Astrocyte (in vitro differentiated cells and primary cell): ENCODE results near the gene PRSS22. TPM values are rescaled to one million over a fixed set of nuclear protein-coding genes. Genes with fewer than 3 reads are reported as not detected.

Source experiments
- DNase-seq: peaks from one replicate; pipeline ENCODE4 v3.0.0-alpha.2; 2010; ENCODE audit warnings: low read depth
- FAIRE-seq: peaks from 2 replicates; lab custom pipeline; 2011; peaks lifted over from hg19 to GRCh38; lab: Jason Lieb, UNC
- H2AFZ ChIP-seq: 2 replicates; pipeline ENCODE4 v1.6.0; 2012; ENCODE audit warnings: low read depth, low read length, inconsistent platforms
- H3K27ac ChIP-seq: 2 replicates; pipeline ENCODE4 v1.5.1; 2011; ENCODE audit warnings: low read depth, low read length, inconsistent platforms
- H3K27me3 ChIP-seq: 2 replicates; pipeline ENCODE4 v1.6.0; 2011; ENCODE audit warnings: low read length, inconsistent platforms; ENCODE audit not compliant: insufficient read depth
- H3K36me3 ChIP-seq: 2 replicates; pipeline ENCODE4 v1.5.1; 2011; ENCODE audit warnings: low read length, inconsistent platforms; ENCODE audit not compliant: insufficient read depth
- H3K4me1 ChIP-seq: 2 replicates; pipeline ENCODE4 v1.5.1; 2011; ENCODE audit warnings: low read length, inconsistent platforms; ENCODE audit not compliant: insufficient read depth
- H3K4me2 ChIP-seq: 2 replicates; pipeline ENCODE4 v1.6.0; 2012; ENCODE audit warnings: low read length, inconsistent platforms
- H3K4me3 ChIP-seq: 2 replicates; pipeline ENCODE4 v1.5.1; 2011; ENCODE audit warnings: low read depth, mild to moderate bottlenecking, low read length, inconsistent platforms; ENCODE audit not compliant: insufficient read depth
- H3K79me2 ChIP-seq: 2 replicates; pipeline ENCODE4 v1.6.0; 2012; ENCODE audit warnings: mild to moderate bottlenecking, low read length, inconsistent platforms; ENCODE audit not compliant: insufficient read depth
- H3K9ac ChIP-seq: 2 replicates; pipeline ENCODE4 v1.6.0; 2012; ENCODE audit warnings: mild to moderate bottlenecking, low read length, inconsistent platforms
- H3K9me3 ChIP-seq: 2 replicates; pipeline ENCODE4 v1.5.1; 2012; ENCODE audit warnings: low read depth, mild to moderate bottlenecking, low read length, inconsistent platforms; ENCODE audit not compliant: insufficient read depth
- H4K20me1 ChIP-seq: 2 replicates; pipeline ENCODE4 v1.6.0; 2012; ENCODE audit warnings: low read length, inconsistent platforms; ENCODE audit not compliant: insufficient read depth
- H3K27ac Mint-ChIP-seq: one replicate; pipeline ENCODE4 v1.8.0; 2021; ENCODE audit warnings: mild to moderate bottlenecking, mixed read lengths; ENCODE audit not compliant: unreplicated experiment
- H3K27me3 Mint-ChIP-seq: one replicate; pipeline ENCODE4 v1.8.0; 2021; ENCODE audit warnings: low read depth, mixed read lengths; ENCODE audit not compliant: unreplicated experiment
- H3K36me3 Mint-ChIP-seq: one replicate; pipeline ENCODE4 v1.8.0; 2021; ENCODE audit warnings: low read depth, mixed read lengths; ENCODE audit not compliant: unreplicated experiment
- H3K4me1 Mint-ChIP-seq: one replicate; pipeline ENCODE4 v1.8.0; 2021; ENCODE audit warnings: low read depth, mixed read lengths; ENCODE audit not compliant: unreplicated experiment
- H3K4me3 Mint-ChIP-seq: one replicate; pipeline ENCODE4 v1.8.0; 2021; ENCODE audit warnings: mild to moderate bottlenecking, moderate library complexity, mixed read lengths; ENCODE audit not compliant: unreplicated experiment
- H3K9me3 Mint-ChIP-seq: one replicate; pipeline ENCODE4 v1.8.0; 2021; ENCODE audit warnings: mild to moderate bottlenecking, mixed read lengths; ENCODE audit not compliant: unreplicated experiment
- EZH2 ChIP-seq: IDR thresholded peaks from 2 replicates; pipeline ENCODE4 v1.6.1; 2012; ENCODE audit warnings: mild to moderate bottlenecking, low read length, inconsistent platforms; ENCODE audit not compliant: insufficient read depth
- total RNA-seq: library from RNA; stranded (reverse); gene quantifications from 2 replicates; pipeline ENCODE4 v1.2.1, GENCODE V29; 2021
- TF ChIP-seq, protein P1 (sequence below): IDR thresholded peaks from 2 replicates; pipeline ENCODE4 v1.5.1; 2011; ENCODE audit warnings: low read depth, mild to moderate bottlenecking, inconsistent platforms, low read length, moderate library complexity; ENCODE audit not compliant: insufficient read depth

The PRSS22 gene
- total RNA-seq, 1 donor from 2014 or later = 1.5 TPM

- Mint-ChIP-seq H3K4me1 (peaks cover 9% of the 10 kb centered on the region), H3K4me3 (no peak overlapping the region), H3K27ac (no peak overlapping the region), H3K27me3 (peaks cover 15% of the 10 kb centered on the region), H3K9me3 (no peaks in the 10 kb centered on the region), H3K36me3 (peaks cover 1% of the 10 kb centered on the region)
- H3K4me2 ChIP-seq = no peak overlapping the region
- no peaks in the 10 kb centered on the region for H3K4me1 ChIP-seq
- H4K20me1 ChIP-seq = no peaks in the 10 kb centered on the region
- no peaks in the 10 kb centered on the region for H3K36me3 ChIP-seq
- H2AFZ ChIP-seq = no peak overlapping the region
- H3K79me2 ChIP-seq = no peaks in the 10 kb centered on the region
- H3K9me3 ChIP-seq = no peaks in the 10 kb centered on the region
- no peak for DNase-seq
- H3K27me3 ChIP-seq = peaks cover 5% of the 10 kb centered on the region
- no peak overlapping the region for H3K4me3 ChIP-seq
- TF ChIP-seq EZH2 = no peak
- TF ChIP-seq, protein P1, sequence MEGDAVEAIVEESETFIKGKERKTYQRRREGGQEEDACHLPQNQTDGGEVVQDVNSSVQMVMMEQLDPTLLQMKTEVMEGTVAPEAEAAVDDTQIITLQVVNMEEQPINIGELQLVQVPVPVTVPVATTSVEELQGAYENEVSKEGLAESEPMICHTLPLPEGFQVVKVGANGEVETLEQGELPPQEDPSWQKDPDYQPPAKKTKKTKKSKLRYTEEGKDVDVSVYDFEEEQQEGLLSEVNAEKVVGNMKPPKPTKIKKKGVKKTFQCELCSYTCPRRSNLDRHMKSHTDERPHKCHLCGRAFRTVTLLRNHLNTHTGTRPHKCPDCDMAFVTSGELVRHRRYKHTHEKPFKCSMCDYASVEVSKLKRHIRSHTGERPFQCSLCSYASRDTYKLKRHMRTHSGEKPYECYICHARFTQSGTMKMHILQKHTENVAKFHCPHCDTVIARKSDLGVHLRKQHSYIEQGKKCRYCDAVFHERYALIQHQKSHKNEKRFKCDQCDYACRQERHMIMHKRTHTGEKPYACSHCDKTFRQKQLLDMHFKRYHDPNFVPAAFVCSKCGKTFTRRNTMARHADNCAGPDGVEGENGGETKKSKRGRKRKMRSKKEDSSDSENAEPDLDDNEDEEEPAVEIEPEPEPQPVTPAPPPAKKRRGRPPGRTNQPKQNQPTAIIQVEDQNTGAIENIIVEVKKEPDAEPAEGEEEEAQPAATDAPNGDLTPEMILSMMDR = no peak
- no peak overlapping the region for H3K9ac ChIP-seq
- no peak overlapping the region for H3K27ac ChIP-seq
- FAIRE-seq = no peak
Measured at GRCh38 chr16:2822158-2822495, 35.8 kb downstream of the PRSS22 start.

- TF ChIP-seq, protein P1 = no peak
- TF ChIP-seq EZH2 = no peak
- H3K79me2 ChIP-seq = no peaks in the 10 kb centered on the region
Measured at GRCh38 chr16:2821487-2822157, 36.3 kb downstream of the PRSS22 start.

GRCh38 chr16:2820836-2821486 is 37.0 kb downstream of the PRSS22 start:
- Histone ChIP-seq H3K27me3 (peaks cover 5% of the 10 kb centered on the region), H3K27ac (no peak overlapping the region), H2AFZ (no peak overlapping the region), H3K4me1 (no peaks in the 10 kb centered on the region), H3K9ac (no peak overlapping the region), H3K4me2 (no peak overlapping the region), H3K4me3 (no peak overlapping the region), H4K20me1 (no peaks in the 10 kb centered on the region), H3K79me2 (no peaks in the 10 kb centered on the region), H3K9me3 (no peaks in the 10 kb centered on the region), H3K36me3 (no peaks in the 10 kb centered on the region)
- no peak for FAIRE-seq
- H3K27ac Mint-ChIP-seq = no peak overlapping the region
- H3K9me3 Mint-ChIP-seq = no peaks in the 10 kb centered on the region
- peaks cover 7% of the 10 kb centered on the region for H3K4me1 Mint-ChIP-seq
- peaks cover 12% of the 10 kb centered on the region for H3K27me3 Mint-ChIP-seq
- DNase-seq = no peak
- H3K36me3 Mint-ChIP-seq = no peaks in the 10 kb centered on the region
- TF ChIP-seq, protein P1 = no peak
- no peak for TF ChIP-seq EZH2
- H3K4me3 Mint-ChIP-seq = no peak overlapping the region

More at GRCh38 chr16:2821487-2822157, 36.3 kb downstream of the PRSS22 start:
- no peak overlapping the region for H3K9ac ChIP-seq
- H3K4me3 ChIP-seq = no peak overlapping the region
- FAIRE-seq = no peak
- no peak overlapping the region for H3K4me2 ChIP-seq
- no peaks in the 10 kb centered on the region for H3K36me3 ChIP-seq
- no peak overlapping the region for H3K27ac Mint-ChIP-seq
- no peaks in the 10 kb centered on the region for H3K4me1 ChIP-seq
- H3K27me3 Mint-ChIP-seq = peaks cover 15% of the 10 kb centered on the region
- H3K4me3 Mint-ChIP-seq = no peak overlapping the region
- H3K27ac ChIP-seq = no peak overlapping the region
- H3K36me3 Mint-ChIP-seq = peaks cover 1% of the 10 kb centered on the region
- H3K9me3 ChIP-seq = no peaks in the 10 kb centered on the region
- H3K27me3 ChIP-seq = peaks cover 5% of the 10 kb centered on the region
- H3K4me1 Mint-ChIP-seq = peaks cover 9% of the 10 kb centered on the region
- no peaks in the 10 kb centered on the region for H3K9me3 Mint-ChIP-seq
- H4K20me1 ChIP-seq = no peaks in the 10 kb centered on the region
- no peak overlapping the region for H2AFZ ChIP-seq
- no peak for DNase-seq
